ENCODE measurements around the gene MYH14. TPM values are rescaled to one million over a fixed set of nuclear protein-coding genes. Genes with fewer than 3 reads are reported as not detected.
A peak's percentile ranks its signal among the peaks of the same experiment; 100 is the strongest.

Gene MYH14
- total and polyA plus RNA-seq, 9 of the 15 experiments (the other 6 are each of a cell fraction or from before 2014, with no cell fraction given) = 0.04 to 0.86 (median 0.19) TPM; not detected in 2

DNA sequence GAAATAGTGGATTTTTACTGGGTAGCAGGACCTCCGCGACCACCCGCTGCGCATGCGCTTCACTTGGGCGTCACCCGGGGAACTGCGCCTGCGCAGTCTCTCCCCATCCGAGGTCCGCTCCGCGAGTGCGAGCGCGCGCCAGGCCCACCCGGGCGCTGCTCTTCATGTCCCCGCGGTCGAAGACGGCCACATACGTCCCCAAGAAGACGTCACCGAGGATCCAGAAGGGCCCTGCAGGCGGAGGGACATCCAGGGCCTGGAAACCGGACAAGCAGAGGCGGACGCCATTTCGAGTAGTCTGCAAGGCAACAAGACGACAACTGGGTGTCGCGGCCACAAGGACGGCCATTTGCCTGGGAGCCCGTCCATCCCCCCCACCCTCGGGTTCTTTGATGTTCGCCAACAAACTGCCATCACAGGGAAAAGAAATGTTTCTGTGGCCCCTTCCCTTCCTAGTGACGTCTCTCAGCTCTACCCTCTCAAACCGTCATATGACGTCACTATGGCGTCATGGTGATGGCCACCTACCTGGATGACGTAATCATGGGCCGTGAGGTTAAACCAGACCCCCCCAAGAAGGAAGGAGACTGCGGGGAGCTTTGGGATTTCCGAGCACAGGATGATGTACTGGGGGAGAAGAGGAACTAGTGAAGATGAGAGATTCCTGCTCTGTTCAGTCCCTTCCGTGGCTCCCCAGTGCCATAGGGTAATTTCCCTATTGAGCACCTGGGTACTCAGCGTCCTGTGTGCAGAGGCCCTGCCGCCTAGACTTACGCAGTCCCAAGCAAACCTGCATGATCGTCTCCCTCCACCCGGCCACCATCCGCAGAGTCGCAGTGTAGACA lies 155.3 kb downstream of the MYH14 start (continued):
- TF ChIP-seq, protein P1, sequence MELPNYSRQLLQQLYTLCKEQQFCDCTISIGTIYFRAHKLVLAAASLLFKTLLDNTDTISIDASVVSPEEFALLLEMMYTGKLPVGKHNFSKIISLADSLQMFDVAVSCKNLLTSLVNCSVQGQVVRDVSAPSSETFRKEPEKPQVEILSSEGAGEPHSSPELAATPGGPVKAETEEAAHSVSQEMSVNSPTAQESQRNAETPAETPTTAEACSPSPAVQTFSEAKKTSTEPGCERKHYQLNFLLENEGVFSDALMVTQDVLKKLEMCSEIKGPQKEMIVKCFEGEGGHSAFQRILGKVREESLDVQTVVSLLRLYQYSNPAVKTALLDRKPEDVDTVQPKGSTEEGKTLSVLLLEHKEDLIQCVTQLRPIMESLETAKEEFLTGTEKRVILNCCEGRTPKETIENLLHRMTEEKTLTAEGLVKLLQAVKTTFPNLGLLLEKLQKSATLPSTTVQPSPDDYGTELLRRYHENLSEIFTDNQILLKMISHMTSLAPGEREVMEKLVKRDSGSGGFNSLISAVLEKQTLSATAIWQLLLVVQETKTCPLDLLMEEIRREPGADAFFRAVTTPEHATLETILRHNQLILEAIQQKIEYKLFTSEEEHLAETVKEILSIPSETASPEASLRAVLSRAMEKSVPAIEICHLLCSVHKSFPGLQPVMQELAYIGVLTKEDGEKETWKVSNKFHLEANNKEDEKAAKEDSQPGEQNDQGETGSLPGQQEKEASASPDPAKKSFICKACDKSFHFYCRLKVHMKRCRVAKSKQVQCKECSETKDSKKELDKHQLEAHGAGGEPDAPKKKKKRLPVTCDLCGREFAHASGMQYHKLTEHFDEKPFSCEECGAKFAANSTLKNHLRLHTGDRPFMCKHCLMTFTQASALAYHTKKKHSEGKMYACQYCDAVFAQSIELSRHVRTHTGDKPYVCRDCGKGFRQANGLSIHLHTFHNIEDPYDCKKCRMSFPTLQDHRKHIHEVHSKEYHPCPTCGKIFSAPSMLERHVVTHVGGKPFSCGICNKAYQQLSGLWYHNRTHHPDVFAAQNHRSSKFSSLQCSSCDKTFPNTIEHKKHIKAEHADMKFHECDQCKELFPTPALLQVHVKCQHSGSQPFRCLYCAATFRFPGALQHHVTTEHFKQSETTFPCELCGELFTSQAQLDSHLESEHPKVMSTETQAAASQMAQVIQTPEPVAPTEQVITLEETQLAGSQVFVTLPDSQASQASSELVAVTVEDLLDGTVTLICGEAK (IDR thresholded peaks at IDR 0.05) = no peak
- TF ChIP-seq, protein P1 (CRISPR knock-in tag; IDR thresholded peaks at IDR 0.05) = no peak
- no peak for TF ChIP-seq NFIX (CRISPR knock-in tag; IDR thresholded peaks at IDR 0.05; ENCODE audit: low read depth)
- no peak for TF ChIP-seq ZNF444 (CRISPR knock-in tag; IDR thresholded peaks at IDR 0.05)
- TF ChIP-seq RCOR1 (IDR thresholded peaks at IDR 0.05; ENCODE audit: borderline replicate concordance in 1 of 2, low read depth in 2 of 2, low read length in 2 of 2) = peak in 1 of 2 experiments; percentile 40; a peak in 1 of 4 replicates
- no peak for TF ChIP-seq KLF13 (tag; IDR thresholded peaks at IDR 0.05; ENCODE audit: borderline replicate concordance, low read depth)
- TF ChIP-seq, protein P2, sequence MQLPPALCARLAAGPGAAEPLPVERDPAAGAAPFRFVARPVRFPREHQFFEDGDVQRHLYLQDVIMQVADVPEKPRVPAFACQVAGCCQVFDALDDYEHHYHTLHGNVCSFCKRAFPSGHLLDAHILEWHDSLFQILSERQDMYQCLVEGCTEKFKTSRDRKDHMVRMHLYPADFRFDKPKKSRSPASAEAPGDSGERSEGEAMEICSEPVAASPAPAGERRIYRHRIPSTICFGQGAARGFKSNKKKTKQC (CRISPR knock-in tag; IDR thresholded peaks at IDR 0.05) = no peak
- TF ChIP-seq, protein P3, sequence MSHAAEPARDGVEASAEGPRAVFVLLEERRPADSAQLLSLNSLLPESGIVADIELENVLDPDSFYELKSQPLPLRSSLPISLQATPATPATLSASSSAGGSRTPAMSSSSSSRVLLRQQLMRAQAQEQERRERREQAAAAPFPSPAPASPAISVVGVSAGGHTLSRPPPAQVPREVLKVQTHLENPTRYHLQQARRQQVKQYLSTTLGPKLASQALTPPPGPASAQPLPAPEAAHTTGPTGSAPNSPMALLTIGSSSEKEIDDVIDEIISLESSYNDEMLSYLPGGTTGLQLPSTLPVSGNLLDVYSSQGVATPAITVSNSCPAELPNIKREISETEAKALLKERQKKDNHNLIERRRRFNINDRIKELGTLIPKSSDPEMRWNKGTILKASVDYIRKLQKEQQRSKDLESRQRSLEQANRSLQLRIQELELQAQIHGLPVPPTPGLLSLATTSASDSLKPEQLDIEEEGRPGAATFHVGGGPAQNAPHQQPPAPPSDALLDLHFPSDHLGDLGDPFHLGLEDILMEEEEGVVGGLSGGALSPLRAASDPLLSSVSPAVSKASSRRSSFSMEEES (CRISPR knock-in tag; IDR thresholded peaks at IDR 0.05) = no peak
- TF ChIP-seq ZNF184 (CRISPR knock-in tag; IDR thresholded peaks at IDR 0.05) = no peak
- TF ChIP-seq, protein P4, sequence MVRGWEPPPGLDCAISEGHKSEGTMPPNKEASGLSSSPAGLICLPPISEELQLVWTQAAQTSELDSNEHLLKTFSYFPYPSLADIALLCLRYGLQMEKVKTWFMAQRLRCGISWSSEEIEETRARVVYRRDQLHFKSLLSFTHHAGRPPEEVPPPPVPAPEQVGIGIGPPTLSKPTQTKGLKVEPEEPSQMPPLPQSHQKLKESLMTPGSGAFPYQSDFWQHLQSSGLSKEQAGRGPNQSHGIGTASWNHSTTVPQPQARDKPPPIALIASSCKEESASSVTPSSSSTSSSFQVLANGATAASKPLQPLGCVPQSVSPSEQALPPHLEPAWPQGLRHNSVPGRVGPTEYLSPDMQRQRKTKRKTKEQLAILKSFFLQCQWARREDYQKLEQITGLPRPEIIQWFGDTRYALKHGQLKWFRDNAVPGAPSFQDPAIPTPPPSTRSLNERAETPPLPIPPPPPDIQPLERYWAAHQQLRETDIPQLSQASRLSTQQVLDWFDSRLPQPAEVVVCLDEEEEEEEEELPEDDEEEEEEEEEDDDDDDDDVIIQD (CRISPR knock-in tag; IDR thresholded peaks at IDR 0.05) = no peak
- TF ChIP-seq FOXA1 (IDR thresholded peaks at IDR 0.05; ENCODE audit: borderline replicate concordance) = no peak
- TF ChIP-seq, protein P5, sequence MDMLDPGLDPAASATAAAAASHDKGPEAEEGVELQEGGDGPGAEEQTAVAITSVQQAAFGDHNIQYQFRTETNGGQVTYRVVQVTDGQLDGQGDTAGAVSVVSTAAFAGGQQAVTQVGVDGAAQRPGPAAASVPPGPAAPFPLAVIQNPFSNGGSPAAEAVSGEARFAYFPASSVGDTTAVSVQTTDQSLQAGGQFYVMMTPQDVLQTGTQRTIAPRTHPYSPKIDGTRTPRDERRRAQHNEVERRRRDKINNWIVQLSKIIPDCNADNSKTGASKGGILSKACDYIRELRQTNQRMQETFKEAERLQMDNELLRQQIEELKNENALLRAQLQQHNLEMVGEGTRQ (CRISPR knock-in tag; IDR thresholded peaks at IDR 0.05) = peak; percentile 7; the same call in 1 of the 2 replicates

Data from K562 (cell line).